ENCODE measurements around the gene FCHO2.

The FCHO2 gene

GRCh38 chr5:73137563-73138530, 182.0 kb downstream of the FCHO2 start:
- no peak for DNase-seq (ENCODE audit: low read depth)

- no peak for DNase-seq (ENCODE audit: low read depth)
Observed at GRCh38 chr5:73139485-73139884, 183.6 kb downstream of the FCHO2 start.

Data from T-helper 22 cell (primary cell).